Mesothelial cell of epicardium (in vitro differentiated cells): Measurements from ENCODE around the gene MBD4. TPM values are rescaled to one million over a fixed set of nuclear protein-coding genes. Genes with fewer than 3 reads are reported as not detected.
A peak's percentile ranks its signal among the peaks of the same experiment; 100 is the strongest.

ENCODE experiments used
- DNase-seq, 2 experiments: peaks; one replicate each; pipeline ENCODE4 v3.0.0; 2021; ENCODE audit warnings: low spot score in 2 of 2; ENCODE audit not compliant: unreplicated experiment in 2 of 2
- H3K27ac Mint-ChIP-seq: 2 replicates; pipeline ENCODE4 v1.8.0; 2021; ENCODE audit warnings: mixed read lengths
- H3K27me3 Mint-ChIP-seq: 2 replicates; pipeline ENCODE4 v1.8.0; 2021; ENCODE audit warnings: low read depth, mixed read lengths
- H3K36me3 Mint-ChIP-seq: 2 replicates; pipeline ENCODE4 v1.8.0; 2021; ENCODE audit warnings: mixed read lengths
- H3K4me1 Mint-ChIP-seq: 2 replicates; pipeline ENCODE4 v1.8.0; 2021; ENCODE audit warnings: mixed read lengths
- H3K4me3 Mint-ChIP-seq: 2 replicates; pipeline ENCODE4 v1.8.0; 2021; ENCODE audit warnings: mild to moderate bottlenecking, moderate library complexity, mixed read lengths
- H3K9me3 Mint-ChIP-seq: 2 replicates; pipeline ENCODE4 v1.8.0; 2021; ENCODE audit warnings: mixed read lengths
- CTCF ChIP-seq: fragments of 200-600 bp; sonication (generic); IDR thresholded peaks from one replicate; pipeline ENCODE4 v1.5.0; 2021; ENCODE audit warnings: antibody characterized with exemption; ENCODE audit not compliant: unreplicated experiment
- total RNA-seq: library from RNA; stranded (reverse); gene quantifications from 3 replicates; pipeline ENCODE4 v1.2.1, GENCODE V29; 2021

Gene MBD4
- total RNA-seq, 1 donor from 2014 or later: 26.6 TPM

GRCh38 chr3:129461022-129461421 is 21.3 kb upstream of the MBD4 start:
- no peak overlapping the region for H3K27ac Mint-ChIP-seq
- H3K4me3 Mint-ChIP-seq: no peak overlapping the region
- no peaks in the 10 kb centered on the region for H3K9me3 Mint-ChIP-seq
- no peaks in the 10 kb centered on the region for H3K4me1 Mint-ChIP-seq
- peaks cover 16% of the 10 kb centered on the region for H3K36me3 Mint-ChIP-seq
- no peak for DNase-seq
- H3K27me3 Mint-ChIP-seq: no peaks in the 10 kb centered on the region
- TF ChIP-seq CTCF: no peak

GRCh38 chr3:129460572-129460971 is 20.8 kb upstream of the MBD4 start:
- H3K4me3 Mint-ChIP-seq: no peak overlapping the region
- no peak for TF ChIP-seq CTCF
- H3K27ac Mint-ChIP-seq: no peak overlapping the region
- H3K27me3 Mint-ChIP-seq: no peaks in the 10 kb centered on the region
- H3K9me3 Mint-ChIP-seq: no peaks in the 10 kb centered on the region
- no peaks in the 10 kb centered on the region for H3K4me1 Mint-ChIP-seq
- H3K36me3 Mint-ChIP-seq: peaks cover 18% of the 10 kb centered on the region
- DNase-seq: no peak

GRCh38 chr3:129460155-129460554 is 20.4 kb upstream of the MBD4 start:
- Mint-ChIP-seq H3K27me3 (no peaks in the 10 kb centered on the region), H3K4me1 (no peaks in the 10 kb centered on the region), H3K27ac (no peak overlapping the region), H3K36me3 (peaks cover 18% of the 10 kb centered on the region), H3K9me3 (no peaks in the 10 kb centered on the region), H3K4me3 (no peak overlapping the region)
- no peak for DNase-seq
- no peak for TF ChIP-seq CTCF

GRCh38 chr3:129453732-129454131 is 14.0 kb upstream of the MBD4 start:
- no peaks in the 10 kb centered on the region for H3K27me3 Mint-ChIP-seq
- H3K9me3 Mint-ChIP-seq: no peaks in the 10 kb centered on the region
- DNase-seq: no peak
- H3K36me3 Mint-ChIP-seq: peaks cover 29% of the 10 kb centered on the region
- no peak overlapping the region for H3K4me3 Mint-ChIP-seq
- TF ChIP-seq CTCF: no peak
- peaks cover 19% of the 10 kb centered on the region for H3K4me1 Mint-ChIP-seq
- no peak overlapping the region for H3K27ac Mint-ChIP-seq

GRCh38 chr3:129449279-129450115 is 9.7 kb upstream of the MBD4 start:
- H3K36me3 Mint-ChIP-seq: peaks cover 16% of the 10 kb centered on the region
- H3K4me3 Mint-ChIP-seq: no peak overlapping the region
- TF ChIP-seq CTCF: no peak
- no peak for DNase-seq
- peak overlapping the region; percentile 73 for H3K27ac Mint-ChIP-seq
- H3K27me3 Mint-ChIP-seq: no peaks in the 10 kb centered on the region
- no peaks in the 10 kb centered on the region for H3K9me3 Mint-ChIP-seq
- H3K4me1 Mint-ChIP-seq: peaks cover 38% of the 10 kb centered on the region
